HPDE6-E6E7 (cell line): ENCODE results near the gene DRAP1.

Source experiments
- DNase-seq: peaks from one replicate; pipeline ENCODE4 v3.0.0; 2011; ENCODE audit warnings: missing footprints; ENCODE audit errors: extremely low spot score

The DRAP1 gene, protein sequence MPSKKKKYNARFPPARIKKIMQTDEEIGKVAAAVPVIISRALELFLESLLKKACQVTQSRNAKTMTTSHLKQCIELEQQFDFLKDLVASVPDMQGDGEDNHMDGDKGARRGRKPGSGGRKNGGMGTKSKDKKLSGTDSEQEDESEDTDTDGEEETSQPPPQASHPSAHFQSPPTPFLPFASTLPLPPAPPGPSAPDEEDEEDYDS

GRCh38 chr11:65919141-65919572 lies at the start of gene DRAP1:
TSS of gene DRAP1 (plus strand) at chr11:65919426. CDS start at chr11:65919502, 76 bp downstream.
- DNase-seq, result peak; percentile 91

DNA sequence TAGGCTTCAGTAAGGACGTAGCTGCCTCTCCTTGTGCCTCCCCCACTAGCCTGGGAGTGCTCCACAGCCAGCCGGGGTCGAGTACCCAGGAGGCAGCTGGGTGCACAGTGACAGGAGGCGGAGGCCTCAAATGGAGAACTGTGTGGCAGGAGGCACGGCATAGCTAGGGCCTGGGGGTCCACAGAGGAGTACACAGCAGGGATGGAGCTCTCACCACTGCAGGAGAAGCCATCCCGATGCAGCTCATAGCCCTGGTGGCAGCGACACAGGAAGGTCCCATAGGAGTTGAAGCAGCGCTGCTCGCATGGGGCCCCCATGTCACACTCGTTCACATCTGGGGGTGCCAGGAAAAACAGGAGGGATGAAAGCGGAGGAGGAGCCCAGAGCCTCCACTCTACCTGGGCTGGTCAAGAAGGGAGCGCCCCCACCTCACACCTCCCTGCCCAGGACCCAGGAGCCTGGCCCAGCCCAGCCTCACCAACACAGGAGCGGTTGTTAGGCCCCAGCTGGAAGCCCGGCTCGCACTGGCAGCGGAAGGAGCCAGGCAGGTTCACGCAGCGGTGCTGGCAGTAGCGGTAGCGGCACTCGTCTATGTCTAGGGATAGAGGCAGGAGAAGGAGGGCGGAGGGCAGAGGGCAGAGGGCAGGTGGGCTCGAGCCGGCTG lies 49.5 kb upstream of the DRAP1 start:
- DNase-seq, result no peak

DNA sequence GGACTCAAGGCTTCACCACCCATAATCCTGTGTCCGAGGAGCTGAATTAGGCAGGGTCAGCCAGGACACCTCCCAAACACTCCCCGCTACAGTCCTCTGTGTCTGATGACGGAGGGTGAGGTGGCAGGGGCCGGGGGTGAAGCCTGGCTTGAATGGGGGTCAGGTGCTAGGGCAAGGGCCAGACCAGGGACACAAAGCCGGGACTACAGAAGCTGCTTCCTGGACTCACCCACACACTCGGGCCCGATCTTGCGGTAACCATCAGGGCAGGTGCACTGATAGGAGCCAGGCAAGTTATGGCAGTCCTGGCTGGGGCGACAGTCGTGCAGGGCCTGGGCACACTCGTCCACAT lies 48.9 kb upstream of the DRAP1 start:
- no peak for DNase-seq

GRCh38 chr11:65870706-65871681 lies 48.2 kb upstream of the DRAP1 start:
- no peak for DNase-seq

GRCh38 chr11:65871811-65872548 lies 47.2 kb upstream of the DRAP1 start:
- no peak for DNase-seq

DNA sequence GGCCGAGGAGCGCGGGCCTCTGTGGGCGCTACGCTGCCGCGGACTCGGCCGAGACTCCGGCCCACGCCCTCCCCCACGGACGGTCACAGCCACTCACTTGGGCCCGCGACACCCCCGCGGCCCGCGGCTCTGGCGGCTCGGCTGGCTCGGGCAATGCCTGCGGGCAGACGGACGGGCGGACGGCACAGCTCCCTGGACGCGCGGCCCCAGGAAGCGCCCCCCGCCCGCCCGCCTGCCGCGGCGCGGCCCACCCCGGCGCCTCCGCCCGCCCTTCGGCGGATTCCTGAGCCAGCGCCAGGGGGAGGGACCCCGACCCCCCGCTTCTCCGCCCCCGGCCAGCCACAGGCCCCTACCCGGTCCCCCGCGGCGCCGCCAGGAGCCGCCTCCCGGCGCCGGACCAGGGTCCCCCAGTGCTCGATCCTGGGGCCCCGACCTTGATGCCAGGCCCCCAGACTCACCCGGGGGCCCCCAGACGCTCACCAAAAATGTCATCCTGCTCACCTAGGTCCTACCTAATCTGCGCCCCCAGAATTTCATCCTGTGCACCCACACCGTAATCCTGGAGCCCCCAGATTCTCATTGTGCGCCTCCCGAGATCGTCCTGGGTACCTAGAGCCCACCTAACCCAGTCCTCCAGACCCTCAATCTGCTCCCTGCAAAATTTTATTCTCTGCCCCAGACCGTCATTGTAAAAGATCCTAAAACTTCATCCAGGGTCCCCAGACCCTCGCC lies 46.5 kb upstream of the DRAP1 start, which contains the start of gene EFEMP2:
TSS of gene EFEMP2 (minus strand) at position 215 of the 732 bp plus-strand sequence. CDS start 446 bp downstream, outside the sequence.
- no peak for DNase-seq

DNA sequence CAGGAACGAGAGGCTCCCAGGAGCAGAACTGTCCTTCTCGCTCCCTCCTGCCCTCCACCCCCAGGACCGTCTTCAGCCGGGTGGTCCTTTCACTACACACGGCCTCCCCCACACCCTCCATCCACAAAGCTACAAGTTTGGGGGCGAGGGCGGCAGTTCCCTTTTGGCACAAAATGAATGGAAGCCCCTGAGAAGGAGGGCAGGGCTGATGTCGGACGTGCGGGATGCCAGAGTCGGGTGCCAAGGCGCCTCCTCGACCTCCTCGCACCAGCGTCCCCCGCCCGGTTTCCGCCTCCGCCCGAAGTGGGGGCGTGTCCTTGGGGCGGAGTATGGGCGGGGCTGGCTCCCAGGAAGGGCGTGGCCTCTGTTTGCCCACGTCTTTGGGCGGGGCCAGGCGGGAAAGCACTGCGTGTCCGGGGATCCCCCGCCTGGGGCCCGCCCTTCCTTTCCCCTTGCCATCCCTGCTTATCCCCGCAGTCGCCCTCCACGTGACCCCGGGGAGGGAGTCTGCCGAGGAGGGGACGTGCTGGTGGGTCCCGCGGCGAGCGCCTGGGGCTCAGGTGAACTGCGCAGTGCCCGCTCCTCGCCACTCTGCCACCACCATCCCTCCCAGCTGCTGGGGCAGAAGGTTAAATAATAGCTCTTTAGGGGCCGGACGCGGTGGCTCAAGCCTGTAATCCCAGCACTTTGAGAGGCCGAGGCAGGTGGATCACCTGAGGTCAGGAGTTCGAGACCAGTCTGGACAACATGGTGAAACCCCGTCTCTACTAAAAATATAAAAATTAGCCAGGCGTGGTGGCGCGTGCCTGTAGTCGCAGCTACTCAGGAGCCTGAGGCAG lies 45.7 kb upstream of the DRAP1 start:
- DNase-seq, result peak; percentile 89

DNA sequence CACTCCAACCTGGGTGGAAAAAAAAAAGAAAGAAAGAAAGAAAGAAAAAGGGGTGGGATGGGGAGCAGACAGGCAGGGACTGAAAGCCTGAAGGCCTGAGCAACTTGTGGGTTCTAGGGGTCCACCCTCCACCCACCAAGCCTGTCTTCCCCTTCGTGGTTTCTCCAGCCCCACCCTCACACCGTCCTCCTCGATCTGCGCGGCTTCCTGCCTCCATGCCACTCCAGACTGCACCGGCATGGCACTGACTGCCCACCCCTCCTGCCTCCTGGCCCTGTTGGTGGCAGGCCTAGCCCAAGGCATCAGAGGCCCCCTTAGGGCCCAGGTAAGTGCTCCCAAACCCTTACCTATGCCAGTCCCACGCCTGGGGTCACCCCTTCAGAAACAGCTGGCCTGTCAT lies 39.6 kb upstream of the DRAP1 start, which contains the start of gene CTSW:
TSS of gene CTSW (plus strand) at position 221 of the 400 bp plus-strand sequence. CDS start at position 239, 18 bp downstream.
- DNase-seq, result no peak

DNA sequence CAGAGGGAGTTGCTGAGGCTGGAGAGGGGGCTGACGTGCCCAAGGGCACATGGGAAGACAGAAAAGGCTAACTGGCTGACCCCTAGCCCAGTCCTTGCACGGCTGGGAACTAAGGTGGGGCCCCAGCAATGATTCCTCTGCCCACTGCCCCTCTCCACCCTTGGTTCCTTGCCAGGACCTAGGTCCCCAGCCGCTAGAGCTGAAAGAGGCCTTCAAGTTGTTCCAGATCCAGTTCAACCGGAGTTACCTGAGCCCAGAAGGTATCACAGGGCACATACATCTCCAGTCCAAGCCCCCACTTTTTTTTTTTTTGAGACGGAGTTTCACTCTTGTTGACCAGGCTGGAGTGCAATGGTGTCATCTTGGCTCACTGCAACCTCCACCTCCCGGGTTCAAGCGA lies 39.2 kb upstream of the DRAP1 start:
- DNase-seq, result no peak

DNA sequence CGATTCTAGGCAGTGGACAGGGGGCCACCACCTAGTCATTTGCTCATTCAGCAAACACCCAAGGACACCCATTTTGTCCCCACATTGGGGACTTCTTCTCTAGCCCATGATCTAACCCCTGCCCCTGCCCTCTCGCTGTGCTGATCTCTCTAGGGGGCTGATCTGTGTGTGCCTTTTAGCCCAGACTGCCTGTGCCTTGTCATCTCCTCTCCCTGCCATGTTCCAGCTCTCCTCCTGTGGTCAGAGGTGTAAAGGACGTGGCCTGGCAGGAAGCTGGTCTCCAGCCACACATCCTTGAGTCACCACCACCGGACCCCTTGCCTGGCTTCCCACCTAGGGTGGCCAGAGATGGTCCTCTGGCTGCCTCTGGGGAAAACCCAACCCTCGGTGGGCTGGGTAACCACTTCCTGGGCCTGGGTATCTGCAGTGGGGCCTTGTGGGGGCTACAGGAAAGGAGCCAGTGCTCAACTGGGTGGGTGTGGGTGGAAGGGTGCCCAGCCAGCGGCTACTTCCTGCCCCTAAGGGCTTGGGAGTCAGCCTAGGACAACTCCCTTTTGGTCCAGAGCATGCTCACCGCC lies 38.3 kb upstream of the DRAP1 start:
- no peak for DNase-seq

- DNase-seq, result no peak
Observed at GRCh38 chr11:65882120-65883057, 36.8 kb upstream of the DRAP1 start.

DNA sequence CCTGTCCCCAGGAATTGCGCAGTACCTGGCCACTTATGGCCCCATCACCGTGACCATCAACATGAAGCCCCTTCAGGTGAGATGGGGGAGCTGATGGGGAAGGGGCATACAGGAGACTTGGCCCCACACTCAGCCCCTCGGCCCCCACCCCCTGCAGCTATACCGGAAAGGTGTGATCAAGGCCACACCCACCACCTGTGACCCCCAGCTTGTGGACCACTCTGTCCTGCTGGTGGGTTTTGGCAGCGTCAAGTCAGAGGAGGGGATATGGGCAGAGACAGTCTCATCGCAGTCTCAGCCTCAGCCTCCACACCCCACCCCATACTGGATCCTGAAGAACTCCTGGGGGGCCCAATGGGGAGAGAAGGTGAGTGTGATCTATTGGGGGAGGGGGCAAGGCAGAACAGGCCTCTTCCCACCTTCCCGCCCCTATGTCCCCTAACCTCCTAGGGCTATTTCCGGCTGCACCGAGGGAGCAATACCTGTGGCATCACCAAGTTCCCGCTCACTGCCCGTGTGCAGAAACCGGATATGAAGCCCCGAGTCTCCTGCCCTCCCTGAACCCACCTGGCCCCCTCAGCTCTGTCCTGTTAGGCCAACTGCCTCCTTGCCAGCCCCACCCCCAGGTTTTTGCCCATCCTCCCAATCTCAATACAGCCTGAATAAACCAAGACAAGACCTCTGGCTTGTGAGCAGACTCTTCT lies 36.0 kb upstream of the DRAP1 start:
- no peak for DNase-seq

DNA sequence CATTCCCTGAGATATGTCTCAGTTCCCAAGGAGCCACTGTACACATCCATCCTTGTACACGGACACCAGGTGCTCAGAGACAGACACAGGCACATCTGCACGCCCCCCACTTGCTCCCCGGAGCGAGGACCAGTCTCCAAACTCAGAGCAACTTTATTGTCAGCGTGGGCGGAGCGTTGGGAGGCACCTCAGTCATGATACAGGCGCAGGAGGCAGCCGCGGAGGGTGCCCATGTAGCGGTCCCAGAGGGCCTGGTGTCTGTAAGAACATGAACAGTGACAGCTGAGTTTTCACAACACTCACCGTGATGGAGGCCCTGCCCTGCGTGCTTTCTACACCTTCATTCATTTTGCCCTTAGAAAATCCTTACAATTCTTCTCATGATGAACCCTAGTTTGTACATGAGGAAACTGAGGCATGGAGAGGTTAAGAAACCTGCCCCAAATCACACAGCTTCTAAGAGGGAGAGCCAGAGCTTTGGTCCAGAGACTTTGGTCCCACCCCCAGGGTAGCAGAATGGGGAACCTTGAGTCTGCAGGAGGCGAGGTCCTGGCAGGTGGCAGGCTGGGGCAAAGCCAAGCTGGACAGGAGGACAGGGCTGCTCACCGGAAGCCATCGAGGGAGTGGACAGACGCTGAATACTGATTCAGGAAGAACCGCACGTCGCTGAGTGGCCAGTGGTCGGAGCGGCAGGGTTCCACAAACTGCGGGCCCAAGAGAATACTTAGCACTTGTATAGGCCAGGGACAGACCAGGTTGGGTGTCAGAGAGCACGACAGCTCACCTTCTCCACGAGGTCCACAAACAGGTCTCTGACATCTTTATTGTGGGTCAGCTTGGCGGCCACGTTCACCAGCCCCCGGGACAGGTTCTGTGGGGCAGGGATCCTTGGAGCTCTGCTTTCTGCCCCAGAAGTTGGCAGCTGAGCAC lies 35.2 kb upstream of the DRAP1 start:
- DNase-seq, result no peak

- peak; percentile 86 for DNase-seq
Observed at GRCh38 chr11:65884716-65885092, 34.5 kb upstream of the DRAP1 start.

DNA sequence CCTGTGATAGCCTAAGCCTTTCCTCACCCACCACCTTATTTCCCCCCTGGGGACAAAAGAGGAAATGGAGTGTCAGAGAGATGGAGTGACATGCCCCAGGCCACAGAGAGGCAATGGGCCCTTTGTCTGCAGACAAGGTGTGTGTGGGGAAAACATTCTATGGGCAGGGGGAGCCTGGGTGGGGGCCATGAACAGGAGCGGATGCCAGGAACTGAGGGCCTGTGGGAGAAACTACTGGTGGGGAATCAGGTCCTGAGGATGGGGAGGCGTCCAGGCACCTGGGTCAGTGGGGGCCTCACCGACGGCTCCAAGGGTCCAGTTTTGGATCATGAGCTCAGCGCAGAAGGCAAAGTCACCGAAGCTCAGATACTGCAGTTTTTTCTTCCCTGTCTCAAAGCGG lies 34.0 kb upstream of the DRAP1 start:
- DNase-seq, result no peak

GRCh38 chr11:65885808-65886536 lies 33.3 kb upstream of the DRAP1 start:
- DNase-seq, result no peak
